GM21360 (cell line): ENCODE data around the gene CAP1.
A peak's percentile ranks its signal among the peaks of the same experiment; 100 is the strongest.
"Not testable (repeated sequence)": the region's sequence is repeated elsewhere in the genome, so short reads cannot be mapped to it uniquely, and the experiment has no call there.

Experiments
- ATAC-seq: cut with Tn5 transposase; IDR thresholded peaks from one replicate; pipeline ENCODE4 v1.9.1; 2021; ENCODE audit warnings: mild to moderate bottlenecking, moderate library complexity; ENCODE audit not compliant: unreplicated experiment

CAP1 gene

GRCh38 chr1:40030528-40031135, 9.9 kb upstream of the CAP1 start:
- ATAC-seq = no peak

- no peak for ATAC-seq
Measured at GRCh38 chr1:40032240-40032891, 8.2 kb upstream of the CAP1 start.

GRCh38 chr1:40034869-40035268, 5.7 kb upstream of the CAP1 start:
- ATAC-seq = no peak

GRCh38 chr1:40036574-40036973, 4.0 kb upstream of the CAP1 start:
- no peak for ATAC-seq

GRCh38 chr1:40037254-40037653, 3.3 kb upstream of the CAP1 start:
- ATAC-seq = not testable (repeated sequence)

GRCh38 chr1:40038697-40039096, 1.8 kb upstream of the CAP1 start:
- ATAC-seq = no peak

GRCh38 chr1:40039245-40039756, 1.2 kb upstream of the CAP1 start:
- ATAC-seq = no peak

GRCh38 chr1:40039757-40040510, 595 bp upstream of the CAP1 start:
- ATAC-seq = peak; percentile 56

- ATAC-seq = no peak
Measured at GRCh38 chr1:40041466-40041838, 923 bp downstream of the CAP1 start.

- ATAC-seq = no peak
Measured at GRCh38 chr1:40042341-40042740, 1.8 kb downstream of the CAP1 start.

- ATAC-seq = no peak
Measured at GRCh38 chr1:40044110-40044509, 3.6 kb downstream of the CAP1 start.

GRCh38 chr1:40045182-40045581, 4.7 kb downstream of the CAP1 start:
- ATAC-seq = no peak

- no peak for ATAC-seq
Measured at GRCh38 chr1:40045766-40046165, 5.2 kb downstream of the CAP1 start.

- no peak for ATAC-seq
Measured at GRCh38 chr1:40047276-40047675, 6.7 kb downstream of the CAP1 start.

GRCh38 chr1:40047769-40048168, 7.2 kb downstream of the CAP1 start:
- ATAC-seq = no peak

- ATAC-seq = no peak
Measured at GRCh38 chr1:40049725-40050124, 9.2 kb downstream of the CAP1 start.

GRCh38 chr1:40050863-40051262, 10.3 kb downstream of the CAP1 start:
- ATAC-seq = no peak

GRCh38 chr1:40053138-40053887, 12.8 kb downstream of the CAP1 start:
- no peak for ATAC-seq

GRCh38 chr1:40056519-40057309, 16.2 kb downstream of the CAP1 start:
- ATAC-seq = no peak

GRCh38 chr1:40057310-40058030, 16.9 kb downstream of the CAP1 start:
- no peak for ATAC-seq
